Measurements from ENCODE around the gene PLEK.
"Not testable (repeated sequence)": the region's sequence is repeated elsewhere in the genome, so short reads cannot be mapped to it uniquely, and the experiment has no call there.

PLEK gene

GRCh38 chr2:68365087-68365486 is at the start of gene PLEK:
PLEK (plus strand) TSS chr2:68365282; CDS start chr2:68365352, 70 bp downstream.
- no peak within 1 kb of the TSS for H3K4me3 ChIP-seq (ENCODE audit: low read depth, low read length)
- DNase-seq (ENCODE audit: low read depth) = no peak

DNA sequence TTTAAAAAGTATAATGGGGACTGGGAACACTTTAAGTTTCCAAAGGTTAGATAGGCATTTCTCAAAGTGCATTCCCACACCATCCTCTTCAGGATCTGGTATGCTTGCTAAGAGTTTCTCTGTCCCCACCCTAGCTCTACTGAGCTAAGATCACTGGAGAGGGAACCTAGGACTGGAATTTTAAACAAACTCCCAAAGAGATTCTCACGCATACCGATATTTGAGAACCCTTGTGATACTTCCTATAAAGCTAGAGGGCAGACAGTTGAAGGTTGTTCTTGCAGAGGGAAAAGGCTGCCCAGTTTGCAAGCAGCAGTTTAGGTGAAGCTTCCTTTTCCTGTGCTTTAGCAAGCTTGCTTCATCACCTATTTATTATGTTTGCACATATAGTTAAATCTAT is 49.0 kb upstream of the PLEK start:
- DNase-seq (ENCODE audit: low read depth) = no peak

GRCh38 chr2:68317971-68318913 is 46.8 kb upstream of the PLEK start:
- H3K4me3 ChIP-seq (ENCODE audit: low read depth, low read length) = peak overlapping the region; percentile 88
- no peak for DNase-seq (ENCODE audit: low read depth)

More for the DNA sequence above, 49.0 kb upstream of the PLEK start:
- no peak overlapping the region for H3K4me3 ChIP-seq (ENCODE audit: low read depth, low read length)

DNA sequence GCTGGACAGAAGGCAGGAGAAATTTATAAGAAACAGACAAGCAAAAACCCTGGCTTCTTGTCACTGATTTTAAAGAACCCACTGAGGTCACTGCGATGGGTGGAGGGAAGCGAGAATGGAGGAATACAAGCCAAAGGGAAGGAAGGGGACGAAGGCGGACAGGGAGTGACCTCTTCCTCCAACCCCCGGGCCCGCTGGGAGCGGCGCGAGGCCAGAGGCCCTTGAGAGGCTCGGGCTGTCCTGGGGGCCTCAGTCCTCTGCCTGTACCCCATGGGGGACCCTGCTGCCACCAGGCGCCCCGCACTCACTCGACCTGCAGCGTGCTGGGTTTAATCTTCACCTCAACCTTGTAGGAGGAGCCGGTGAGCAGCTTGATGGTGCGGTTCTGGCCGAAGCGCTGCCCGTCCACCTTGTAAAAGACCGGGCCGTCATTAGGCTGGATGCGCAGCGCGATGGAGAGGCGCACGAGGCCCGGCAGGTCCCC is 46.1 kb upstream of the PLEK start:
- DNase-seq (ENCODE audit: low read depth) = no peak
- H3K4me3 ChIP-seq (ENCODE audit: low read depth, low read length) = peak overlapping the region; percentile 88

GRCh38 chr2:68319398-68320117 is 45.5 kb upstream of the PLEK start, which contains the start of gene CNRIP1:
CNRIP1 (minus strand) TSS chr2:68319949; CDS start chr2:68319400, 549 bp downstream.
- H3K4me3 ChIP-seq (ENCODE audit: low read depth, low read length) = peak within 1 kb of the TSS; percentile 88
- DNase-seq (ENCODE audit: low read depth) = peak; percentile 43

GRCh38 chr2:68320118-68320641 is 44.9 kb upstream of the PLEK start:
- no peak for DNase-seq (ENCODE audit: low read depth)
- peak overlapping the region; percentile 88 for H3K4me3 ChIP-seq (ENCODE audit: low read depth, low read length)

GRCh38 chr2:68325056-68325455 is 40.0 kb upstream of the PLEK start:
- no peak for DNase-seq (ENCODE audit: low read depth)
- H3K4me3 ChIP-seq (ENCODE audit: low read depth, low read length) = no peak overlapping the region

GRCh38 chr2:68328901-68329300 is 36.2 kb upstream of the PLEK start:
- no peak overlapping the region for H3K4me3 ChIP-seq (ENCODE audit: low read depth, low read length)
- no peak for DNase-seq (ENCODE audit: low read depth)

GRCh38 chr2:68330691-68331090 is 34.4 kb upstream of the PLEK start:
- no peak for DNase-seq (ENCODE audit: low read depth)
- no peak overlapping the region for H3K4me3 ChIP-seq (ENCODE audit: low read depth, low read length)

DNA sequence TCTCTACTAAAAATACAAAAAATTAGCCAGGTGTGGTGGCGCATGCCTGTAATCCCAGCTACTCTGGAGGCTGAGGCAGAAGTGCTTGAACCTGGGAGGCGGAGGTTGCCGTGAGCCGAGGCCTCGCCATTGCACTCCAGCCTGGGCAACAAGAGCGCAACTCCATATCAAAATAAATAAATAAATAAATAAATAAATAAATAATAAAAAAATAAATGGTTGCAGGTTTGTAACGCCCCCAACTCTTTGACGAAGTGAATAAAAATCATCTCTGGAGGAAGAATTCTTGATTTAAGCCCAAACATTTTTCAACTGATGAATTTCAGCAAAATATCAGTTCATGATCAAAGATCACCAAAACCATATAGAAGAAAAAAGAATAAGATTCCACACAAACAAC is 32.1 kb upstream of the PLEK start:
- DNase-seq (ENCODE audit: low read depth) = no peak
- H3K4me3 ChIP-seq (ENCODE audit: low read depth, low read length) = no peak overlapping the region

GRCh38 chr2:68333931-68334330 is 31.2 kb upstream of the PLEK start:
- DNase-seq (ENCODE audit: low read depth) = no peak
- no peak overlapping the region for H3K4me3 ChIP-seq (ENCODE audit: low read depth, low read length)

DNA sequence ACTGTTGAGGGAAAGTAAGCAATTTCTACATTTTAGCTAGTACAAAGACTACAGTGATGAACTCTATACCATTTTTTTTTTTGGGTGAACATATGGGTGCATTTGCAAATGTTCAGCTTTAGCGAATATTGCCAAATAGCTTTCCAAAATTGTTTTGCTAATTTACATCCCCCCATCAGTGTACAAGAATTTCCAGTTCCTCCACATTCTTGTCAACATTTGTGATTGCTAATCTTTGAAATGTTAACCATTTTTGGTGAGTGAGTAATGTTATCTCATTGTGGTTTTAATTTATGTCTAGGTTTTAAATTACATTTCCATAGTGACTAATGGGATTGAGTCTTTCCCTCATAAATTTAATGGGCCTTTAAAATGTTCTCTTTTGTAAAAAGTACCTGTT is 28.9 kb upstream of the PLEK start:
- no peak overlapping the region for H3K4me3 ChIP-seq (ENCODE audit: low read depth, low read length)
- DNase-seq (ENCODE audit: low read depth) = peak; percentile 23

- DNase-seq (ENCODE audit: low read depth) = no peak
- no peak overlapping the region for H3K4me3 ChIP-seq (ENCODE audit: low read depth, low read length)
Measured at GRCh38 chr2:68340226-68341061, 24.6 kb upstream of the PLEK start.

DNA sequence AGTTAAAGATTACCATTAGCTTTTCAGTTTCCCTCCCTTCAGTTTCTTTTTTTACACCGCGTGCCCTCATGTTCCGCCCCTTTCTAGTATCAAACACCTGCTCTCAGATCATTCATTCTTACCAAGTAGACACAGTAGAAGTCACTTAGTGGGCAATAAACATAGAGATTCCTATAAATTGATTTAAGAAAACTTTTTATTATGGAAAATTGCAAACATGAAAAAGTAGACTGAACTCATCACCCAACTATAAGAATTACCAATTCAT is 24.1 kb upstream of the PLEK start:
- DNase-seq (ENCODE audit: low read depth) = no peak
- no peak overlapping the region for H3K4me3 ChIP-seq (ENCODE audit: low read depth, low read length)

GRCh38 chr2:68341583-68341982 is 23.5 kb upstream of the PLEK start:
- no peak for DNase-seq (ENCODE audit: low read depth)
- H3K4me3 ChIP-seq (ENCODE audit: low read depth, low read length) = no peak overlapping the region

- DNase-seq (ENCODE audit: low read depth) = no peak
Measured at GRCh38 chr2:68342470-68342869, 22.6 kb upstream of the PLEK start.

GRCh38 chr2:68344031-68344430 is 21.1 kb upstream of the PLEK start:
- no peak overlapping the region for H3K4me3 ChIP-seq (ENCODE audit: low read depth, low read length)
- no peak for DNase-seq (ENCODE audit: low read depth)

More at GRCh38 chr2:68342470-68342869, 22.6 kb upstream of the PLEK start:
- no peak overlapping the region for H3K4me3 ChIP-seq (ENCODE audit: low read depth, low read length)

DNA sequence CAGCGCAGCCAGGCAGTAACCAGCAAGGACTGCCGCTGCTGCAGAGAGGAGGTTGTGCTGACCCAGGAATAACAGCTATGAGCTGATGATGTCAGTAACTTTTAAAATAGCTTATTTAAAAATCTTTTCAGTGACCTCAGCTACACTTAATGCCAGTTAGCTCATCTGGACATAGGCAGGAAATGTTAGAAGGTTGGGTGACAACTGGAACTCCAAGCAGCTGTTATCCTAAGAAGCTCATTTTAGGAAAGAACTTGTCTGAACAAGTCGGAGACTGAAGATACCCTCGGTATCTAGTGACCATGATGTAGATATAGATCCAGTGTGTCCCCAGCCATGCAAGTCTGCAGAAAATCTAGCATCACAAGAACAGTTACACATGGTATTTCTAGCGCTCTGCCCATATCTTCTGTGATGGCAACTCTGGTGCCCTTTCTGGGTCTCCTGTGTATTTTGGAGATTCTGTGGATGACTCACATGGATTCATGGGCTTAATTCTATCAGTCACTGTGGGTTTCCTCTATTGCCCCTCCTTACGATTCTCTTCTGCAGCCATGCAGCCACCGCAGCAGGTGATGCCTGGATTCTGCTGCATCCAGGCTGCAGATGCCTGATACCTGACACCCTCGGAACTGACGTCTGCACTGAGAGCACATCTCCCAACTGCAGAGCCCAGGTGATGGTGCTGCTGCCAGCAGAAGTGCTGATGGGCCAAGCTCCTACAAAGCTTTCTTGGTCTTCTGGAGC is 19.8 kb upstream of the PLEK start:
- no peak overlapping the region for H3K4me3 ChIP-seq (ENCODE audit: low read depth, low read length)

DNA sequence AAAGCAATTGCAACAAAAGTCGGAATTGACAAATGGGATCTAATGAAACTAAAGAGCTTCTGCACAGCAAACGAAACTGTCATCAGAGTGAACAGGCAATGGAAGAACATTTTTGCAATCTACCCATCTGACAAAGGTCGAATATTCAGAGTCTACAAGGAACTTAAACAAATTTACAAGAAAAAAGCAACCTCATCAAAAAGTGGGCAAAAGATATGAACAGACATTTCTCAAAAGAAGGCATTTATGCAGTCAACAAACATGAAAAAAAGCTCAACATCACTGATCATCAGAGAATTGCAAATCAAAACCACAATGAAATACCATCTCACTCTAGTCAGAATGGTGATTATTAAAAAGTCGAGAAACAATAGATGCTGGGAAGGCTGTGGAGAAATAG is 16.0 kb upstream of the PLEK start:
- DNase-seq (ENCODE audit: low read depth); H3K4me3 ChIP-seq (ENCODE audit: low read depth, low read length): not testable (repeated sequence)

More for the DNA sequence above, 19.8 kb upstream of the PLEK start:
- no peak for DNase-seq (ENCODE audit: low read depth)

Measured in skeletal muscle cell (primary cell).